Measurements from ENCODE around the gene SYT12. TPM values are rescaled to one million over a fixed set of nuclear protein-coding genes. Genes with fewer than 3 reads are reported as not detected.

Gene SYT12
- total RNA-seq, 4 donors from 2014 or later, result 0.08 to 1.7 (median 0.41) TPM

- DNase-seq (ENCODE audit: low spot score in 2 of 2), result no peak
- TF ChIP-seq CTCF (IDR thresholded peaks at IDR 0.05) (no peak), POLR2A (IDR thresholded peaks at IDR 0.05) (no peak)
- H3K4me3 ChIP-seq (ENCODE audit: low read depth, poor library complexity, severe bottlenecking), result no peak overlapping the region
- 68 to 75% methylated on average over 2 of the region's 2 CpGs for WGBS, 2 donors
- intact Hi-C loops (cut with DNase I; ENCODE audit: low total_unique reads), result no loop called here
Measured at GRCh38 chr11:66992041-66992440, 30.9 kb upstream of the SYT12 start.

GRCh38 chr11:66996609-66997273 is 26.2 kb upstream of the SYT12 start:
- 81% methylated on average over 8 of the region's 8 CpGs for WGBS, 2 donors
- intact Hi-C loops (cut with DNase I; ENCODE audit: low total_unique reads), result no loop called here
- TF ChIP-seq POLR2A (IDR thresholded peaks at IDR 0.05), result no peak
- no peak for TF ChIP-seq CTCF (IDR thresholded peaks at IDR 0.05)
- H3K4me3 ChIP-seq (ENCODE audit: low read depth, poor library complexity, severe bottlenecking), result no peak overlapping the region
- DNase-seq (ENCODE audit: low spot score in 2 of 2), result no peak

- no peak overlapping the region for H3K4me3 ChIP-seq (ENCODE audit: low read depth, poor library complexity, severe bottlenecking)
- TF ChIP-seq CTCF (IDR thresholded peaks at IDR 0.05), result no peak
- no peak for TF ChIP-seq POLR2A (IDR thresholded peaks at IDR 0.05)
- WGBS, 2 donors, result 91% methylated on average over 7 of the region's 7 CpGs
- intact Hi-C loops (cut with DNase I; ENCODE audit: low total_unique reads), result no loop called here
- no peak for DNase-seq (ENCODE audit: low spot score in 2 of 2)
Measured at GRCh38 chr11:66999555-66999954, 23.4 kb upstream of the SYT12 start.

- WGBS, 2 donors, result 93 to 95% methylated on average over 5 of the region's 5 CpGs
- TF ChIP-seq POLR2A (IDR thresholded peaks at IDR 0.05) (no peak), CTCF (IDR thresholded peaks at IDR 0.05) (no peak)
- no peak for DNase-seq (ENCODE audit: low spot score in 2 of 2)
- H3K4me3 ChIP-seq (ENCODE audit: low read depth, poor library complexity, severe bottlenecking), result no peak overlapping the region
- intact Hi-C loops (cut with DNase I; ENCODE audit: low total_unique reads), result no loop called here
Measured at GRCh38 chr11:67001332-67001731, 21.6 kb upstream of the SYT12 start.

GRCh38 chr11:67002297-67002913 is 20.5 kb upstream of the SYT12 start:
- no peak for TF ChIP-seq POLR2A (IDR thresholded peaks at IDR 0.05)
- TF ChIP-seq CTCF (IDR thresholded peaks at IDR 0.05), result no peak
- no peak overlapping the region for H3K4me3 ChIP-seq (ENCODE audit: low read depth, poor library complexity, severe bottlenecking)
- 64 to 68% methylated on average over 8 of the region's 8 CpGs for WGBS, 2 donors
- no peak for DNase-seq (ENCODE audit: low spot score in 2 of 2)
- intact Hi-C loops (cut with DNase I; ENCODE audit: low total_unique reads), result no loop called here
